ENCODE data around the gene CNGA1.
"Not testable (repeated sequence)": the region's sequence is repeated elsewhere in the genome, so short reads cannot be mapped to it uniquely, and the experiment has no call there.

The CNGA1 gene

DNA sequence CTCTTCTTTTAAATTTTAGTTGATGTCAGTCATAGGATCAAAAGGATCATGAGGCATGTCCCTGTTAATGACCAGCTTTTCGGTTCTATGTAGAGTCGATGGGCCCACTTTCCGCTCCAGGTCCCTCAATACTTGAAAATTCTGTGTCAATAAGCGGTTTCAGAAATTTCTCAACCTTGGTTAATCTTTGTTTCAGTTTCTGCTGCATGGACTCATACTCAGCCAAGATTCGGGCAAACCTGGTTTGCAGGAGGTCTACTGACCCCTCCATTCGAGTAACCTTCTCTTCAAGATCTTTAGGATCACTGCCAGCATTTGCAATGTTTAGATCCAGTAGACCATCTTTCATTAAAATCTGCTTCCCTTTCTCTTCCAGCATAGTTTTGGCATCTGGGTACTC lies 80.1 kb downstream of the CNGA1 start:
- Histone ChIP-seq H4K20me1 (no peaks in the 10 kb centered on the region), H3K27ac (no peak overlapping the region), H3K27me3 (no peaks in the 10 kb centered on the region), H3K4me2 (no peak overlapping the region), H3K9me3 (peaks cover 8% of the 10 kb centered on the region), H3K36me3 (no peaks in the 10 kb centered on the region), H3K9ac (no peak overlapping the region), H3K4me1 (peaks cover 2% of the 10 kb centered on the region), H3K4me3 (no peak overlapping the region)
- no peak for TF ChIP-seq Cebpa-rat (IDR thresholded peaks at IDR 0.05)

DNA sequence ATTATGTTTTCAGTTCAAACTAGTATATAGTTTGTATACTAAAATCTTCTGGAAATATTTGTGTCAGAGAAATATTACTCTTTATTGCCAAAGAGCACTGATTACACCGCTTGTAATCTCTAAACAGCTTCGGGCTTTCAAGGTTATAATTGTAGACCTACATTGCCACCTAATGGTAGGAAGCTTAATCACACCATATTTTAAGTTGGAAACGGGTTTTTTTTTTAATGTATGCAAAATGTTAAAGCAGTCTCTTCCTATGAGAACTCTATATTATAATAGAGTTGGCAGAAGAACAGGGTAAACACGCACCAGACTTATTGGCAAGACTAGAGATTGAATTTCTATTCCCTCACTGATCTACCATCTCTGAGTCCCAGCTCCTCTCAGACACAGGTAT lies 82.6 kb downstream of the CNGA1 start:
- TF ChIP-seq Cebpa-rat (IDR thresholded peaks at IDR 0.05): no peak
- H4K20me1 ChIP-seq: no peaks in the 10 kb centered on the region
- no peak overlapping the region for H3K4me3 ChIP-seq
- peaks cover 8% of the 10 kb centered on the region for H3K9me3 ChIP-seq
- no peak overlapping the region for H3K9ac ChIP-seq
- H3K4me2 ChIP-seq: no peak overlapping the region
- H3K27ac ChIP-seq: no peak overlapping the region
- no peaks in the 10 kb centered on the region for H3K27me3 ChIP-seq
- H3K36me3 ChIP-seq: no peaks in the 10 kb centered on the region
- peaks cover 9% of the 10 kb centered on the region for H3K4me1 ChIP-seq

DNA sequence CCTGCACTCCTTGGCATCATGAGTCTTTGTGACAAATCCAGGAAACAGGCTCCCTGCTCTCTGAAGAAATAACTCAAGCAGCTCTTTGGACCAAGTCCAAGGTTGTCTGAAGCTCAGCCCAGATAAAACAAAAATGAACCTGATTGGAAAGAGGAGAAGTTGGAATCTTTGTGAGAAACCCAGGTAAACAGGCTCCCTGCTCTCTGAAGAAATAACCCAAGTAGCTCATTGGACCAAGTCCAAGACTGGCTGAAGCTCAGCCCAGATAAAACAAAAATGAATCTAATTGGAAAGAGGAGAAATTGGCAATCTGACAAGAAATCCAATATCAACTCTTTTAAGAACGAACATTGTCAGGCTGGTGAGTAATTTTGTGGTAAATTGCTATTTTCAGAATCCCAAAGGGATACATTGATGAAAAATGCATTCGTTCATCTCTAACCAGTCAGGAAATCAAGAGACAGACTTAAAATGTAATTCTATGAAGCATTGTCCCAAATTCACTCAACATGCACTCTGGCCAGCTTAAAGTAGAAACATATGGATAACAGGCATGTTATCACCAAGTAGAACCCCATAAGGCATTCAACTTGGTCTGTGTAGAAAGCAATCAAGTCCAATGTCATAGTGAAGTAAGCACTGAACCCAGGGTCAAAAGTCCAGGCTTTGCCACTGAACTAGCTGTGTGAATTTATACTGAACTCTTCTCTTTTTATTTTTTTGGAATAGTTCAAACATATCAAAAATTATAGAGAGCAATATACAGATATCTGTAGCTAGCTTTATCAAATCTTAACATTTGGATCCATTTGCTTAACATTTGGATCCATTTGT lies 85.3 kb downstream of the CNGA1 start:
- Histone ChIP-seq H4K20me1 (no peaks in the 10 kb centered on the region), H3K36me3 (no peaks in the 10 kb centered on the region), H3K4me3 (no peak overlapping the region), H3K27ac (no peak overlapping the region), H3K4me1 (peaks cover 9% of the 10 kb centered on the region), H3K27me3 (no peaks in the 10 kb centered on the region), H3K9me3 (peaks cover 8% of the 10 kb centered on the region), H3K4me2 (peak overlapping the region; percentile 17), H3K9ac (no peak overlapping the region)
- TF ChIP-seq Cebpa-rat (IDR thresholded peaks at IDR 0.05): no peak

DNA sequence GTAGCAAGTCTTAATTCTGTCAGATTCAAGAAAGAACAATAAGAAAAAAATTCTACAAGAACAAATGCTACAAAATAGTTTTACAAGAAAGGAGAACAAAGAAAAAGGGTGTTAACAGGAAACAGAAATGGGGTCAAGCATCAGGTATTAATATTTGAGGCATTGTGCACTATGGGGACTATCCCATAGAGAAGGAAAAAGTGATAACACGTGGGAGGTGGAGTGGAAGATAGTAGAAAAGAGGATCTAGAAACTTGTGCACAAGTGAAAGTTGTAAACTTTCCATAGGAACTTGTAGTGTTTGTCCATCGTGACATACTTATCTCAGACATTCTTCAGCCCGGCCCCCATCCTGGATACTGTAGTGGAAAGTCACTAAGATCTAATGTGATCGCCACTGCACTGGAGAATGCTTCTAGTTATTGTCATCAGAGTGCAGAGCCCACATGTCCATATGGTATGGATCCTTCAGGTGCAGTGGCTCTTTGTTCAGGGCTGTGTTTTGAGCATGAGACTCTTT lies 86.7 kb downstream of the CNGA1 start:
- Histone ChIP-seq H3K27ac (no peak overlapping the region), H3K4me2 (no peak overlapping the region), H3K36me3 (no peaks in the 10 kb centered on the region), H3K9me3 (peaks cover 8% of the 10 kb centered on the region), H3K4me1 (peaks cover 9% of the 10 kb centered on the region), H3K4me3 (no peak overlapping the region), H3K9ac (no peak overlapping the region), H4K20me1 (no peaks in the 10 kb centered on the region), H3K27me3 (no peaks in the 10 kb centered on the region)
- no peak for TF ChIP-seq Cebpa-rat (IDR thresholded peaks at IDR 0.05)

DNA sequence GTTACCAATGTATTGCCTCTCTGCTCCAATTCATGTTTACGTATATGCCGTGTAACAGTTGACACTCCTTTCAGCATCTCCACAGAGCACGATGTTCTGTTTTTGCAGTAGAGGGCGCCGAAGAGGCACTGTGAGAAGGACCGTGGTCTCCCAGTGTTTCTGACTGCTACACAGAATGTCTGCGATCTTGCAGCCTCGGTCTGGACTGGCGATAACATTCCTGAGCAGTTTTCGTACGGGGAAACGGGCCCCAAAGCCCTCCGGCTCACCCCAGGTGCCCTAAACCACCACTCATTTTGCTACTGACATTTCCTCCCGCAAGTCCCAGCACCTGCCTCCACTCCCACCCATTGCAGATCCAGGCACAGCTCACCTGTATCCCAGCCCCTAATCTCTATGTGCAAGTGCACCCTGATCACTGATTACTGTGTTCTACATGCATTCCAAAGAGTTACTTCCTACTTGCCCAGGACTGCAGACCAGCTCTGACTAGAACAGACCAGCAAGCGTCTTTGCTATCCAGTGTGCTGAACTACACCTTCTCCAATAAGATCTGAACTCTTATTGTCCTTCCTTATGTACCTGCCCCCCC lies 89.7 kb downstream of the CNGA1 start:
- no peaks in the 10 kb centered on the region for H3K27me3 ChIP-seq
- H3K27ac ChIP-seq: no peak overlapping the region
- H3K36me3 ChIP-seq: no peaks in the 10 kb centered on the region
- H4K20me1 ChIP-seq: no peaks in the 10 kb centered on the region
- no peak overlapping the region for H3K9ac ChIP-seq
- TF ChIP-seq Cebpa-rat (IDR thresholded peaks at IDR 0.05): no peak
- no peak overlapping the region for H3K4me2 ChIP-seq
- no peaks in the 10 kb centered on the region for H3K9me3 ChIP-seq
- peaks cover 9% of the 10 kb centered on the region for H3K4me1 ChIP-seq
- H3K4me3 ChIP-seq: no peak overlapping the region

DNA sequence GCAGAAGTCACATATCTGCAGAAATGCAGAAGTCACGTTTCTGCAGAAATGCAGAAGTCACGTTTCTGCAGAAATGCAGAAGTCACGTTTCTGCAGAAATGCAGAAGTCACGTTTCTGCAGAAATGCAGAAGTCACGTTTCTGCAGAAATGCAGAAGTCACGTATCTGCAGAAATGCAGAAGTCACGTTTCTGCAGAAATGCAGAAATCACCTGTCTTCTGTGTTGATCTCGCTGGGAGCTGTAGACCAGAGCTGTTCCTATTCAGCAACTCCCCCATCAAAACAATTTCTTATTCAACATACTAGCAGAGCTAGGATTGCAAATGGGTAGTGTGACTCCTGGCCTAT lies 93.2 kb downstream of the CNGA1 start:
- H3K36me3 ChIP-seq, H3K9me3 ChIP-seq, H3K27me3 ChIP-seq, H4K20me1 ChIP-seq, H3K4me1 ChIP-seq, H3K9ac ChIP-seq, H3K4me2 ChIP-seq, H3K4me3 ChIP-seq, H3K27ac ChIP-seq: not testable (repeated sequence)

DNA sequence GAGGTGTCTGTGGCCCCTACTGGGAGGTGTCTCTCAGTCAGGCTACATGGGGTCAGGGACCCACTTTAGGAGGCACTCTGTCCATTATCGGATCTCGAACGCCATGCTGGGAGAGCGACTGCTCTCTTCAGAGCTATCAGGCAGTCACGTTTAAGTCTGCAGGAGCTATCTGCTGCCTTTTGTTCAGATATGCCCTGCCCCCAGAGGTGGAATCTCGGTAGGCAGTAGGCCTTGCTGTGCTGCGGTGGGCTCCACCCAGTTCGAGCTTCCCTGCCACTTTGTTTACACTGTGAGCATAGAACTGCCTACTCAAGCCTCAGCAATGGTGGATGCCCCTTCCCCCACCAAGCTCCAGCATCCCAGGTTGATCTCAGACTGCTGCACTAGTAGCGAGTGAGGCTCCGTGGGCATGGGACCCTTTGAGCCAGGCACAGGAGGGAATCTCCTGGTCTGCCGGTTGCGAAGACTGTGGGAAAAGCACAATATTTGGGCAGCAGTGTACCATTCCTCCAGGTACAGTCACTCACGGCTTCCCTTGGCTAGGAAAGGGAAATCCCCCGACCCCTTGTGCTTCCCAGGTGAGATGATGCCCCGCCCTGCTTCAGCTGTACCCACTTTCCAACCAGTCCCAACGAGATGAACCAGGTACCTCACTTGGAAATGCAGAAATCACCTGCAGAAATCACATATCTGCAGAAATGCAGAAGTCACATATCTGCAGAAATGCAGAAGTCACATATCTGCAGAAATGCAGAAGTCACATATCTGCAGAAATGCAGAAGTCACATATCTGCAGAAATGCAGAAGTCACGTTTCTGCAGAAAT lies 93.8 kb downstream of the CNGA1 start:
- H3K4me2 ChIP-seq, H3K27ac ChIP-seq, H3K36me3 ChIP-seq, H4K20me1 ChIP-seq, H3K27me3 ChIP-seq, H3K9ac ChIP-seq, H3K4me1 ChIP-seq, H3K4me3 ChIP-seq: not testable (repeated sequence)
- peaks cover 13% of the 10 kb centered on the region; the same call in 1 of the 2 replicates for H3K9me3 ChIP-seq

DNA sequence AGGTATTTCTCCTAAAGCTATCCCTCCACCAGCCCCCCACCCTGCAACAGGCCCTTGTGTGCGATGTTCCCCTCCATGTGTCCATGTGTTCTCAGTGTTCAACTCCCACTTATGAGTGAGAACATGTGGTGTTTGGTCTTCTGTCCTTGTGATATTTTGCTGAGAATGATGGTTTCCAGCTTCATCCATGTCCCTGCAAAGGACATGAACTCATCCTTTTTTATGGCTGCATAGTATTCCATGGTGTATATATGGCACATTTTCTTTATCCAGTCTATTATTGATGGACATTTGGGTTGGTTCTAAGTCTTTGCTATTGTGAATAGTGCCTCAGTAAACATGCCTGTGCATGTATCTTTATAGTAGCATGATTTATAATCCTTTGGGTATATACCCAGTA lies 99.3 kb downstream of the CNGA1 start:
- H4K20me1 ChIP-seq, H3K9ac ChIP-seq, H3K4me3 ChIP-seq, H3K27me3 ChIP-seq, H3K4me2 ChIP-seq, H3K36me3 ChIP-seq, H3K27ac ChIP-seq: not testable (repeated sequence)
- H3K4me1 ChIP-seq: peaks cover 23% of the 10 kb centered on the region
- peaks cover 15% of the 10 kb centered on the region for H3K9me3 ChIP-seq

DNA sequence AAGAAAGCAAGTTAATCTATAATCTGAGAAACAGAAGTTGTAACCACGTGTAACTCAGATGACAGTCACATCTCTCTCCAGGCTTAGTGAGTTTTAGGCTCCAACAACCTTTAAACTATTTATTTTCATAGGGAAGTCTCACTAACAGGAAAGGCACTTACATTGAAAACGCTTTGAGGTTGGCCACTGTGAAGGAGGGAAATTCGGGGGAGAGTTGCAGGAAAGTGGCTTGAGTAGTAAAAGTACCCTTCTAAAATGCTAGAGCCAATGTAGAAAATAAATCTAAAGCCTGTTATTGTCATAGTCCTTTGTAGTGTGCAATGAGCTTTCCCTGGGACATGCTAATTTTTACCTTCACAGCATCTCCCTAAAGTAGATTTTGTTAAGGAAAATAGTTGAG lies 101.1 kb downstream of the CNGA1 start:
- Histone ChIP-seq H3K4me2 (peak overlapping the region; percentile 81), H3K4me3 (no peak overlapping the region), H3K9ac (no peak overlapping the region), H3K36me3 (peaks cover 3% of the 10 kb centered on the region), H4K20me1 (no peaks in the 10 kb centered on the region), H3K27me3 (no peaks in the 10 kb centered on the region), H3K4me1 (peaks cover 32% of the 10 kb centered on the region), H3K9me3 (peaks cover 15% of the 10 kb centered on the region), H3K27ac (no peak overlapping the region)
- TF ChIP-seq Cebpa-rat (IDR thresholded peaks at IDR 0.05): no peak

DNA sequence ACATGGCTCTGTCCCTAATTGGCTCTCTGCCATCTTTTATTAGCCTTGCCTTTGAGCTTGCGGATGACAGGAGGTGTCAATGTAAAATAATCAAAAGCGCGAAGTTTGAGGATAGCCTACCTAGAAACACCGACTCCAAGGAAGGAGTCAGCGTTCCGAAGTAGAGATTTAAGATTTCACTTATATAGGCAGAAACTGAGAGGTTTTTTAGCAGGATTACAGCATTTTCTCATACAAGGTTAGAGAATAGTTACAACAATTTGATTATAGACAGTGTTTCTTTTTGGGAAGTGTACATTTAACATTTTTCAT lies 101.6 kb downstream of the CNGA1 start:
- H3K9ac ChIP-seq: no peak overlapping the region
- H3K36me3 ChIP-seq: peaks cover 8% of the 10 kb centered on the region

More for the DNA sequence above, 101.6 kb downstream of the CNGA1 start:
- H3K9me3 ChIP-seq: peaks cover 15% of the 10 kb centered on the region
- H3K4me3 ChIP-seq: peak overlapping the region; percentile 92
- peak overlapping the region; percentile 81 for H3K4me2 ChIP-seq
- no peaks in the 10 kb centered on the region for H3K27me3 ChIP-seq
- H4K20me1 ChIP-seq: no peaks in the 10 kb centered on the region
- no peak overlapping the region for H3K27ac ChIP-seq
- TF ChIP-seq Cebpa-rat (IDR thresholded peaks at IDR 0.05): no peak
- peaks cover 32% of the 10 kb centered on the region for H3K4me1 ChIP-seq

Measured in BLaER1 (cell line).